ENCODE data around the gene RASD2. TPM values are rescaled to one million over a fixed set of nuclear protein-coding genes. Genes with fewer than 3 reads are reported as not detected.

Gene RASD2
- total RNA-seq, 1 experiment from 2014 or later, result 2.4 TPM

DNA sequence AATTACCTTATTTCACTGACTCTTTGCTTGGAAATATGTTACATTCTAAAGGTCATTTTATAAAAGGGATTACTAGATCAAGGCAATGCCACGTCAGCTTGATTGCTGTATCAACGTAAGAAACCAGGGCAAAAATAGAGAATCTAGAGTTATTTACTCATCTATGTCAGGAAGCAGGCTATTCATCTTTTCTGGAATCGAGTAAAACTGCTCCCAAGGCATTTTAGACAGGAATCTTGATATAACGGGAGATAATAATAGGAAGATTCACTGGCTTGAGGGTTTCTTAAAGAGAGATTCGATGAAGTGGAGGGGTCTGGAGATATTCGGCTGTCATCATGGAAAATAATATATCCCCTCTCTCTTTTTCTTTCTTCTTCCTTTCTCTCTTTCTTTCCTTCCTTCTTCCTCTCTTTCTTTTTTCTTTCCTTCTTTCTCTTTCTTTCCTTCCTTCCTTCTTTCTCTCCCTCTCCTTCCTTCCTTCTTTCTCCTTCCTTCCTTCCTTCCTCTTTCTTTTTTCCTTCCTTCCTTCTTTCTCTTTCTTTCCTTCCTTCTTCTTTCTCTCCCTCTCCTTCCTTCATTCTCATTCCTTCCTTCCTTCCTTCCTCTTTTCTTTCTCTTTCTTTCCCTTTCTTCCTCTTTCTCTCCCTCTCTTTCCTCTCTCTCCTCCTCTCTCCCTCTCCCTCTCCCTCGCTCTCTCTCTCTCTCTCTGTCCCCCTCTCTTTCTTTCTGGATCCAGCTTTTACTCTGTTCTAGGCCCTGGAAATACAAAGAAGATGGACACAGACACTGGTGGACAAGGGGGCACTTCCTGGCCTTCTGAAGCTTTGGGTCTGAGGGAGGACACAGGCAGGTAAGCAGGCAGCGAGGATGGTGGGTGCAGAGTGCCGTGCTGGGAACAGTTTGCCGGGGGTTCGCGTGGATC is 18.1 kb upstream of the RASD2 start:
- ChIA-PET RAD21 (ENCODE audit: low non-redundant PET in 1 of 2, low total read pairs in 2 of 2, uncharacterized antibody in 2 of 2, unreplicated experiment in 2 of 2) (no interaction called here), CTCF (no interaction called here), POLR2A (interaction anchor here (0.6 kb wide), 1 partner anchor 10 kb away, joined by 3 read pairs; no protein-coding TSS in a partner anchor)
- no peak for ATAC-seq
- intact Hi-C loops (cut with micrococcal nuclease), result no loop called here
- H3K9me3 ChIP-seq (ENCODE audit: control insufficient read depth in 1 of 2, insufficient read depth in 1 of 2, low read depth in 1 of 2, low read length in 2 of 2), result no peaks in the 10 kb centered on the region
- no peak overlapping the region for H3K27ac ChIP-seq (ENCODE audit: low read depth, low read length)
- H3K9ac ChIP-seq (ENCODE audit: low read length), result no peak overlapping the region
- H3K79me2 ChIP-seq (ENCODE audit: insufficient read depth, low read length), result no peaks in the 10 kb centered on the region
- no peak for DNase-seq (ENCODE audit: low read depth, low spot score)
- no peak overlapping the region for H3K4me3 ChIP-seq (replicated peaks in 1 of 2; ENCODE audit: low read depth in 1 of 2, low read length in 2 of 2)
- H3K4me1 ChIP-seq (ENCODE audit: control insufficient read depth in 1 of 2, insufficient read depth in 2 of 2, low read length in 2 of 2), result no peaks in the 10 kb centered on the region; a peak in 1 of 4 replicates
- no peaks in the 10 kb centered on the region for H3K27me3 ChIP-seq (ENCODE audit: insufficient read depth, low read length)
- no peaks in the 10 kb centered on the region for H4K20me1 ChIP-seq (ENCODE audit: insufficient read depth)
- no peak overlapping the region for H3K4me2 ChIP-seq (ENCODE audit: low read length)
- H2AFZ ChIP-seq (ENCODE audit: low read depth, low read length, poor library complexity, severe bottlenecking), result no peak overlapping the region
- BruUV-seq (replicated peaks), result no TSS peak
- no peaks in the 10 kb centered on the region for H3K9me2 ChIP-seq (ENCODE audit: insufficient read depth)
- no peaks in the 10 kb centered on the region for H3K36me3 ChIP-seq (ENCODE audit: control insufficient read depth in 1 of 2, insufficient read depth in 2 of 2, low read length in 2 of 2)
- TF ChIP-seq SP1 (IDR thresholded peaks at IDR 0.05; ENCODE audit: low read depth), result no peak
- TF ChIP-seq ZFX (IDR thresholded peaks at IDR 0.05), result no peak
- no peak for TF ChIP-seq ELF1 (IDR thresholded peaks at IDR 0.05; ENCODE audit: borderline replicate concordance, low read depth)

DNA sequence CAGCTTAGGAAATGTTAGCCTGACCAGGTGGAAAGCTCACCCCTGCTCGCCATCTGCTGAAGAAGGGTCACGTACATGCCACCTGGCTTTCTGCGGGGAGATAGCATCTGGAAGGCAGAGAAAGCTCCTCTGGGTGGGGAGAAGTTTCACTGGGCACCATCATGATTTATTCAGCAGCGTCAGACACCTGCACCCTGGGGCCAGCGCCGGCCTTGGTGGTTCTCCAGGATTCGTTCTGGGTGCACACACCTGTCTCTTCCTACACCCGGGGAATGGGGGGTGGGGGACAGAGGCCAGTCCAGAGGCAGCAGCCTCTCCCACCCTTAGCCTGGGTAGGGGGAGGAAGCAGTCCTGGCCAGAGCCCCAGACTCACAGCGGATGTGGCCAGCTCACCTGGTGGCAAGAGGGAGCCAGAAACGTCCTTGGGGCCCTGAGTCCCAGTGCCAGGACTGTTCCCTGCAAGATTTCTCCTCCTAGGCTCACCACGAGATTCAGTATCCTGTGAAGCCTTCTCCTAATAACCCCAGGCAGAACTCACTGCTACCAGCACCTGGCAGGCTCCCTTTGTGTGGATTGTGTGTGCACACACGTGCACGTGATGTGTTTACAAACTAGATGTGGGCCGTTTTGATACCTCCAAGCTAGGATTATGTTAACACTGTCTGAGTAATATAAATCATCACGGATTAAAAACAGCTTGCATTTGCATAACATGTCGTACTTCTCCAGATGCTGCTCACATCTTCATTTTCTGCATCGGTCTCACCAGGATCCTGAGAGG is 17.3 kb upstream of the RASD2 start:
- Histone ChIP-seq H3K4me1 (ENCODE audit: control insufficient read depth in 1 of 2, insufficient read depth in 2 of 2, low read length in 2 of 2) (no peaks in the 10 kb centered on the region; a peak in 1 of 4 replicates), H3K9me2 (ENCODE audit: insufficient read depth) (no peaks in the 10 kb centered on the region), H3K4me3 (replicated peaks in 1 of 2; ENCODE audit: low read depth in 1 of 2, low read length in 2 of 2) (no peak overlapping the region), H3K4me2 (ENCODE audit: low read length) (no peak overlapping the region), H3K27ac (ENCODE audit: low read depth, low read length) (no peak overlapping the region), H2AFZ (ENCODE audit: low read depth, low read length, poor library complexity, severe bottlenecking) (no peak overlapping the region), H3K9me3 (ENCODE audit: control insufficient read depth in 1 of 2, insufficient read depth in 1 of 2, low read depth in 1 of 2, low read length in 2 of 2) (no peaks in the 10 kb centered on the region), H3K79me2 (ENCODE audit: insufficient read depth, low read length) (no peaks in the 10 kb centered on the region), H3K9ac (ENCODE audit: low read length) (no peak overlapping the region), H4K20me1 (ENCODE audit: insufficient read depth) (no peaks in the 10 kb centered on the region), H3K27me3 (ENCODE audit: insufficient read depth, low read length) (no peaks in the 10 kb centered on the region), H3K36me3 (ENCODE audit: control insufficient read depth in 1 of 2, insufficient read depth in 2 of 2, low read length in 2 of 2) (no peaks in the 10 kb centered on the region)
- ATAC-seq, result no peak
- ChIA-PET CTCF (no interaction called here), POLR2A (no interaction called here), RAD21 (ENCODE audit: low non-redundant PET in 1 of 2, low total read pairs in 2 of 2, uncharacterized antibody in 2 of 2, unreplicated experiment in 2 of 2) (no interaction called here)
- no TSS peak for BruUV-seq (replicated peaks)
- intact Hi-C loops (cut with micrococcal nuclease), result no loop called here
- DNase-seq (ENCODE audit: low read depth, low spot score), result no peak
- no peak for TF ChIP-seq POLR2A (IDR thresholded peaks at IDR 0.05; ENCODE audit: borderline replicate concordance, extremely low read depth, insufficient read depth, insufficient read length)
- no peak for TF ChIP-seq JUND (IDR thresholded peaks at IDR 0.05)
- no peak for TF ChIP-seq YY1 (IDR thresholded peaks at IDR 0.05; ENCODE audit: extremely low read depth, insufficient replicate concordance, low read depth, low read length)
- TF ChIP-seq POLR2AphosphoS5 (IDR thresholded peaks at IDR 0.05; ENCODE audit: low read depth, low read length), result no peak
- no peak for TF ChIP-seq CEBPB (IDR thresholded peaks at IDR 0.05; ENCODE audit: low read depth)
- TF ChIP-seq, protein P1, sequence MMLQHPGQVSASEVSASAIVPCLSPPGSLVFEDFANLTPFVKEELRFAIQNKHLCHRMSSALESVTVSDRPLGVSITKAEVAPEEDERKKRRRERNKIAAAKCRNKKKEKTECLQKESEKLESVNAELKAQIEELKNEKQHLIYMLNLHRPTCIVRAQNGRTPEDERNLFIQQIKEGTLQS (IDR thresholded peaks at IDR 0.05), result no peak
- TF ChIP-seq SP1 (IDR thresholded peaks at IDR 0.05; ENCODE audit: low read depth), result no peak
- TF ChIP-seq, protein P2, sequence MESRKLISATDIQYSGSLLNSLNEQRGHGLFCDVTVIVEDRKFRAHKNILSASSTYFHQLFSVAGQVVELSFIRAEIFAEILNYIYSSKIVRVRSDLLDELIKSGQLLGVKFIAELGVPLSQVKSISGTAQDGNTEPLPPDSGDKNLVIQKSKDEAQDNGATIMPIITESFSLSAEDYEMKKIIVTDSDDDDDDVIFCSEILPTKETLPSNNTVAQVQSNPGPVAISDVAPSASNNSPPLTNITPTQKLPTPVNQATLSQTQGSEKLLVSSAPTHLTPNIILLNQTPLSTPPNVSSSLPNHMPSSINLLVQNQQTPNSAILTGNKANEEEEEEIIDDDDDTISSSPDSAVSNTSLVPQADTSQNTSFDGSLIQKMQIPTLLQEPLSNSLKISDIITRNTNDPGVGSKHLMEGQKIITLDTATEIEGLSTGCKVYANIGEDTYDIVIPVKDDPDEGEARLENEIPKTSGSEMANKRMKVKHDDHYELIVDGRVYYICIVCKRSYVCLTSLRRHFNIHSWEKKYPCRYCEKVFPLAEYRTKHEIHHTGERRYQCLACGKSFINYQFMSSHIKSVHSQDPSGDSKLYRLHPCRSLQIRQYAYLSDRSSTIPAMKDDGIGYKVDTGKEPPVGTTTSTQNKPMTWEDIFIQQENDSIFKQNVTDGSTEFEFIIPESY (IDR thresholded peaks at IDR 0.05; ENCODE audit: extremely low read depth, insufficient replicate concordance, low read length), result no peak
- no peak for TF ChIP-seq ELF1 (IDR thresholded peaks at IDR 0.05; ENCODE audit: borderline replicate concordance, low read depth)
- no peak for TF ChIP-seq FOSL1 (IDR thresholded peaks at IDR 0.05; ENCODE audit: low read depth)
- TF ChIP-seq EZH2phosphoT487 (IDR thresholded peaks at IDR 0.05; ENCODE audit: borderline replicate concordance), result no peak
- TF ChIP-seq RAD21 (IDR thresholded peaks at IDR 0.05; ENCODE audit: low read depth), result no peak
- TF ChIP-seq, protein P3, sequence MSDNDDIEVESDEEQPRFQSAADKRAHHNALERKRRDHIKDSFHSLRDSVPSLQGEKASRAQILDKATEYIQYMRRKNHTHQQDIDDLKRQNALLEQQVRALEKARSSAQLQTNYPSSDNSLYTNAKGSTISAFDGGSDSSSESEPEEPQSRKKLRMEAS (IDR thresholded peaks at IDR 0.05), result no peak
- no peak for TF ChIP-seq ZNF274 (IDR thresholded peaks at IDR 0.05; ENCODE audit: low read depth, low read length)
- no peak for TF ChIP-seq EZH2 (IDR thresholded peaks at IDR 0.05)

All from HCT116 (cell line).